Endodermal cell (in vitro differentiated cells): ENCODE data around the gene SPTLC1. TPM values are rescaled to one million over a fixed set of nuclear protein-coding genes. Genes with fewer than 3 reads are reported as not detected.

Experiments
- DNase-seq: peaks from one replicate; pipeline ENCODE4 v3.0.0-alpha.2; 2017
- H3K27ac ChIP-seq: 2 replicates; pipeline ENCODE4 v1.5.1; 2013; ENCODE audit warnings: mild to moderate bottlenecking, low read depth, low read length, moderate library complexity
- H3K27me3 ChIP-seq: 2 replicates; pipeline ENCODE4 v1.6.1; 2013; ENCODE audit warnings: mild to moderate bottlenecking, low read length, moderate library complexity; ENCODE audit not compliant: insufficient read depth, control insufficient read depth, poor library complexity, severe bottlenecking
- H3K36me3 ChIP-seq: 2 replicates; pipeline ENCODE4 v1.7.0; 2013; ENCODE audit warnings: mild to moderate bottlenecking, low read length, moderate library complexity; ENCODE audit not compliant: control insufficient read depth, insufficient read depth
- H3K4me1 ChIP-seq: one replicate; pipeline ENCODE4 v1.7.0; 2013; ENCODE audit warnings: low read length; ENCODE audit not compliant: control insufficient read depth, insufficient read depth
- H3K4me3 ChIP-seq: 2 replicates; pipeline ENCODE4 v1.5.1; 2013; ENCODE audit warnings: mild to moderate bottlenecking, low read length, moderate library complexity
- H3K9ac ChIP-seq: 2 replicates; pipeline ENCODE4 v1.6.1; 2013; ENCODE audit warnings: mild to moderate bottlenecking, low read length, moderate library complexity; ENCODE audit not compliant: poor library complexity, severe bottlenecking; ENCODE audit errors: extremely low read depth
- H3K9me3 ChIP-seq: 2 replicates; pipeline ENCODE4 v1.6.1; 2013; ENCODE audit warnings: mild to moderate bottlenecking, low read length, moderate library complexity; ENCODE audit not compliant: control insufficient read depth
- H3K27ac Mint-ChIP-seq: 2 replicates; pipeline ENCODE4 v1.8.0; 2020; ENCODE audit warnings: mixed read lengths
- H3K27me3 Mint-ChIP-seq: 2 replicates; pipeline ENCODE4 v1.8.0; 2021; ENCODE audit warnings: mild to moderate bottlenecking, mixed read lengths; ENCODE audit not compliant: insufficient read depth
- H3K36me3 Mint-ChIP-seq: 2 replicates; pipeline ENCODE4 v1.8.0; 2020; ENCODE audit warnings: low read depth, mixed read lengths
- H3K4me1 Mint-ChIP-seq: 2 replicates; pipeline ENCODE4 v1.8.0; 2020; ENCODE audit warnings: mixed read lengths
- H3K4me3 Mint-ChIP-seq: 2 replicates; pipeline ENCODE4 v1.8.0; 2020; ENCODE audit warnings: mild to moderate bottlenecking, moderate library complexity, mixed read lengths
- H3K9me3 Mint-ChIP-seq: 2 replicates; pipeline ENCODE4 v1.8.0; 2020; ENCODE audit warnings: mild to moderate bottlenecking, mixed read lengths
- whole genome bisulfite sequencing, 2 experiments: methylation state at CpG; one replicate each; pipeline versions ENCODE4 v1.1.5 to v1.1.7; 2013; ENCODE audit warnings: missing lambda C conversion rate in 2 of 2, mixed read lengths in 1 of 2; ENCODE audit not compliant: insufficient coverage in 1 of 2, insufficient read length in 1 of 2; 5-methylcytosine and 5-hydroxymethylcytosine counted together
- total RNA-seq, 2 donors: library from RNA; stranded (reverse); fragmentation: NEBNext Ultra II Directional in 1 of 2; extraction: Animal tissue kit (Norgen Biotek cat#: 25700) in 1 of 2; gene quantifications; 2 replicates in 1 of 2; 3 replicates in 1 of 2; pipeline ENCODE4 v1.2.1, GENCODE V29; 2021
- TF ChIP-seq, protein P1 (sequence below): fragments of 200-600 bp; sonication (generic); conservative IDR thresholded peaks from 2 replicates; pipeline ENCODE4 v1.5.0; 2021; ENCODE audit warnings: antibody characterized with exemption, mild to moderate bottlenecking

Gene SPTLC1
- total RNA-seq, 2 donors from 2014 or later, result 68.3 to 75.6 TPM

DNA sequence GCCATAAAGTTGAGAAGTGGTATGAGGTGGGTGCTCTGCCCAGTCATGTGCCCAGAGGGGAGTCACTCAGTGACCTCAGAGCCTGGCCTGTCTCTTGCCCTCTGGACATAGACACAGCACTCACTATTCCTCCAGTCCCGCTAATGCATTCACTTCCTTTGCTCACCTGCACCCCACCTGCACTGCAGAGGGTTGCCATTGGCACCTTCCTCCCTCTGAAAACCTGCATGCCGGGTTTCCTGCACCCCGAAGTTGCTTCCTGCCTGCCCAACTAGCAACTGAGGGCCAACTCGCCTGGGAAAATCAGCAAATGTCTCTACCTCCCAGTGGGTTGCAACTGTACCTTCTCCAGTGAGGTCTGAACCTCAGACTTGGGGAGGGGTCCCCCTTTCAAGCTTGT lies 48.1 kb upstream of the SPTLC1 start:
- H3K4me1 Mint-ChIP-seq, result no peaks in the 10 kb centered on the region
- H3K36me3 ChIP-seq, result no peaks in the 10 kb centered on the region
- no peaks in the 10 kb centered on the region for H3K9me3 Mint-ChIP-seq
- TF ChIP-seq, protein P1, sequence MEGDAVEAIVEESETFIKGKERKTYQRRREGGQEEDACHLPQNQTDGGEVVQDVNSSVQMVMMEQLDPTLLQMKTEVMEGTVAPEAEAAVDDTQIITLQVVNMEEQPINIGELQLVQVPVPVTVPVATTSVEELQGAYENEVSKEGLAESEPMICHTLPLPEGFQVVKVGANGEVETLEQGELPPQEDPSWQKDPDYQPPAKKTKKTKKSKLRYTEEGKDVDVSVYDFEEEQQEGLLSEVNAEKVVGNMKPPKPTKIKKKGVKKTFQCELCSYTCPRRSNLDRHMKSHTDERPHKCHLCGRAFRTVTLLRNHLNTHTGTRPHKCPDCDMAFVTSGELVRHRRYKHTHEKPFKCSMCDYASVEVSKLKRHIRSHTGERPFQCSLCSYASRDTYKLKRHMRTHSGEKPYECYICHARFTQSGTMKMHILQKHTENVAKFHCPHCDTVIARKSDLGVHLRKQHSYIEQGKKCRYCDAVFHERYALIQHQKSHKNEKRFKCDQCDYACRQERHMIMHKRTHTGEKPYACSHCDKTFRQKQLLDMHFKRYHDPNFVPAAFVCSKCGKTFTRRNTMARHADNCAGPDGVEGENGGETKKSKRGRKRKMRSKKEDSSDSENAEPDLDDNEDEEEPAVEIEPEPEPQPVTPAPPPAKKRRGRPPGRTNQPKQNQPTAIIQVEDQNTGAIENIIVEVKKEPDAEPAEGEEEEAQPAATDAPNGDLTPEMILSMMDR, result no peak
- WGBS, 2 experiments, result 80 to 90% methylated on average over 4 of the region's 4 CpGs
- no peak overlapping the region for H3K4me3 ChIP-seq
- H3K9me3 ChIP-seq, result no peaks in the 10 kb centered on the region
- H3K4me3 Mint-ChIP-seq, result no peak overlapping the region
- no peaks in the 10 kb centered on the region for H3K4me1 ChIP-seq
- no peak overlapping the region for H3K9ac ChIP-seq
- H3K27ac Mint-ChIP-seq, result no peak overlapping the region
- no peak for DNase-seq
- H3K36me3 Mint-ChIP-seq, result no peaks in the 10 kb centered on the region
- H3K27me3 Mint-ChIP-seq, result peaks cover 7% of the 10 kb centered on the region
- H3K27me3 ChIP-seq, result no peaks in the 10 kb centered on the region
- no peak overlapping the region for H3K27ac ChIP-seq

- peaks cover 7% of the 10 kb centered on the region for H3K27me3 Mint-ChIP-seq
- TF ChIP-seq, protein P1, result no peak
- no peaks in the 10 kb centered on the region for H3K4me1 Mint-ChIP-seq
- Histone ChIP-seq H3K9ac (no peak overlapping the region), H3K9me3 (no peaks in the 10 kb centered on the region), H3K27ac (no peak overlapping the region), H3K36me3 (no peaks in the 10 kb centered on the region), H3K4me1 (no peaks in the 10 kb centered on the region), H3K27me3 (no peaks in the 10 kb centered on the region), H3K4me3 (no peak overlapping the region)
- no peak overlapping the region for H3K27ac Mint-ChIP-seq
- 91 to 95% methylated on average over 6 to 10 of the region's 10 CpGs for WGBS, 2 experiments
- no peaks in the 10 kb centered on the region for H3K9me3 Mint-ChIP-seq
- no peak overlapping the region for H3K4me3 Mint-ChIP-seq
- peak; percentile 36 for DNase-seq
- H3K36me3 Mint-ChIP-seq, result no peaks in the 10 kb centered on the region
Measured at GRCh38 chr9:92160786-92161185, 45.6 kb upstream of the SPTLC1 start.

- 90% methylated on average over 5 of the region's 5 CpGs; no CpG with 5 or more reads in 1 of the 2 experiments for WGBS, 2 experiments
- Mint-ChIP-seq H3K27ac (no peak overlapping the region), H3K9me3 (no peaks in the 10 kb centered on the region), H3K27me3 (peaks cover 7% of the 10 kb centered on the region), H3K4me3 (no peak overlapping the region), H3K36me3 (no peaks in the 10 kb centered on the region), H3K4me1 (no peaks in the 10 kb centered on the region)
- Histone ChIP-seq H3K27me3 (no peaks in the 10 kb centered on the region), H3K9me3 (no peaks in the 10 kb centered on the region), H3K27ac (no peak overlapping the region), H3K4me1 (no peaks in the 10 kb centered on the region), H3K36me3 (no peaks in the 10 kb centered on the region), H3K9ac (no peak overlapping the region), H3K4me3 (no peak overlapping the region)
- TF ChIP-seq, protein P1, result no peak
- DNase-seq, result no peak
Measured at GRCh38 chr9:92159058-92159457, 43.8 kb upstream of the SPTLC1 start.
